Ovary (tissue), 9 donors: ENCODE measurements around the gene KRT79. TPM values are rescaled to one million over a fixed set of nuclear protein-coding genes. Genes with fewer than 3 reads are reported as not detected.

Experiments used
- DNase-seq, 5 donors: peaks; one replicate each; pipeline ENCODE4 v3.0.0-alpha.2; 2019 to 2020
- H3K27ac ChIP-seq, 2 donors: fragments of 200-600 bp; one replicate each; pipeline versions ENCODE4 v1.5.1 to v1.8.0; 2019 to 2022
- H3K27me3 ChIP-seq: fragments of 200-600 bp; one replicate; pipeline ENCODE4 v1.8.0; 2022
- H3K36me3 ChIP-seq: fragments of 200-600 bp; sonication (generic); one replicate; pipeline ENCODE4 v1.5.1; 2019
- H3K4me1 ChIP-seq: one replicate; pipeline ENCODE4 v1.8.1; 2013; ENCODE audit warnings: mild to moderate bottlenecking, moderate library complexity; ENCODE audit not compliant: insufficient read depth
- H3K4me3 ChIP-seq: fragments of 200-600 bp; sonication (generic); one replicate; pipeline ENCODE4 v1.5.1; 2017
- H3K9me3 ChIP-seq, 2 donors: fragments of 200-600 bp in 1 of 2; sonication (generic) in 1 of 2; one replicate each; pipeline versions ENCODE4 v1.5.1 to v1.8.1; 2013 to 2019; ENCODE audit warnings: mild to moderate bottlenecking in 1 of 2, moderate library complexity in 1 of 2
- EP300 ChIP-seq: sonication (generic); formaldehyde crosslinking; IDR thresholded peaks from one replicate; pipeline ENCODE4 v1.6.1; 2017; ENCODE audit warnings: antibody characterized with exemption
- POLR2A ChIP-seq: fragments of 450-650 bp; IDR thresholded peaks from one replicate; pipeline ENCODE4 v1.6.1; 2017; ENCODE audit warnings: antibody characterized with exemption, mild to moderate bottlenecking, moderate library complexity
- WGBS, 3 donors: extraction: QIAGEN DNeasy Blood & Tissue Kit in 1 of 3; methylation state at CpG; one replicate each; pipeline versions ENCODE4 v1.1.5 to v1.1.7; 2013 to 2017; 5-methylcytosine and 5-hydroxymethylcytosine counted together
- intact Hi-C, 4 donors: fragments of 100-400 bp; cut with DNase I; formaldehyde crosslinking; loops; one replicate each; pipeline versions ENCODE4 v1.11.0 to v1.15.1; 2022 to 2023
- polyA plus RNA-seq, 2 donors: library from polyadenylated mRNA; stranded (reverse); fragments of 200-250 nt in 1 of 2; fragments of 350-450 nt in 1 of 2; fragmentation: Illumina TruSeq in 1 of 2; extraction: RNeasy Lipid Tissue Mini Kit (QIAGEN cat#74804) in 1 of 2; gene quantifications; one replicate each; pipeline ENCODE4 v1.2.3, GENCODE V29; 2013 to 2014
- total RNA-seq, 7 donors: library from RNA; depleted of rRNA in 2 of 7; stranded (reverse); fragments of >200 nt in 2 of 7; fragmentation: NEBNext Ultra II Directional in 3 of 7; extraction: Animal tissue kit (Norgen Biotek cat#: 25700) in 3 of 7; gene quantifications; one replicate each; pipeline versions ENCODE4 v1.1.0 to v1.2.4, GENCODE V29; 2016 to 2023
- TF ChIP-seq, protein P1 (sequence below), 3 donors: fragments of 450-650 bp in 2 of 3; fragments of 200-600 bp in 1 of 3; IDR thresholded peaks; one replicate each; pipeline versions ENCODE4 v1.5.1 to v1.8.0; 2016 to 2022; ENCODE audit warnings: antibody characterized with exemption in 3 of 3, mild to moderate bottlenecking in 1 of 3
- donor health status: DM: no; HTN: no; CAD: no; lungs with moderate emphysema.
- donor health status: DM: no; HTN: no; CAD: no.
- donor health status: Bipolar disorder and iron deficiency.
- donor health status: DM: yes; HTN: yes; CAD: no.
- donor health status: DM: no; HTN: no; CAD: no.
- donor health status: DM: yes; HTN: yes; CAD: no.

Gene KRT79
- total and polyA plus RNA-seq, 9 donors: not detected

DNA sequence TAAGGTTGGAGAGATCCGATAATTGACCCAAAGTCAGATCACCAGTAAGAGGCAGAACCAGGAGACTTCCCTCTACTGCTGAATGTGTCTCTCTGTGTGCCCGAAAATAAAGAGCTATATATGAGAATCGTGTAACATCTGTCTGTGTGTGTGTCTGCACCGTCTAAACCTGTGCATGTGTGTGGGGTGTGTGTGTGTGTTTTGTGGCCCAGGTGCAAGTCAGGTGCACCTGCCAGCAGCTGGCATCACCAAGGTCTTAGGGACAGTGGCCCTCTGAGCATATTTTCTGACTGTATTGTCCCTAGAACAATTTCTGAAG lies 39.4 kb upstream of the KRT79 start:
- no peaks in the 10 kb centered on the region for H3K27me3 ChIP-seq
- no peak overlapping the region for H3K4me3 ChIP-seq
- H3K36me3 ChIP-seq: no peaks in the 10 kb centered on the region
- 56 to 69% (median 62%) methylated on average over 4 of the region's 4 CpGs for WGBS, 3 donors
- TF ChIP-seq, protein P1, sequence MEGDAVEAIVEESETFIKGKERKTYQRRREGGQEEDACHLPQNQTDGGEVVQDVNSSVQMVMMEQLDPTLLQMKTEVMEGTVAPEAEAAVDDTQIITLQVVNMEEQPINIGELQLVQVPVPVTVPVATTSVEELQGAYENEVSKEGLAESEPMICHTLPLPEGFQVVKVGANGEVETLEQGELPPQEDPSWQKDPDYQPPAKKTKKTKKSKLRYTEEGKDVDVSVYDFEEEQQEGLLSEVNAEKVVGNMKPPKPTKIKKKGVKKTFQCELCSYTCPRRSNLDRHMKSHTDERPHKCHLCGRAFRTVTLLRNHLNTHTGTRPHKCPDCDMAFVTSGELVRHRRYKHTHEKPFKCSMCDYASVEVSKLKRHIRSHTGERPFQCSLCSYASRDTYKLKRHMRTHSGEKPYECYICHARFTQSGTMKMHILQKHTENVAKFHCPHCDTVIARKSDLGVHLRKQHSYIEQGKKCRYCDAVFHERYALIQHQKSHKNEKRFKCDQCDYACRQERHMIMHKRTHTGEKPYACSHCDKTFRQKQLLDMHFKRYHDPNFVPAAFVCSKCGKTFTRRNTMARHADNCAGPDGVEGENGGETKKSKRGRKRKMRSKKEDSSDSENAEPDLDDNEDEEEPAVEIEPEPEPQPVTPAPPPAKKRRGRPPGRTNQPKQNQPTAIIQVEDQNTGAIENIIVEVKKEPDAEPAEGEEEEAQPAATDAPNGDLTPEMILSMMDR (IDR thresholded peaks at IDR 0.05): no peak
- H3K4me1 ChIP-seq: peaks cover 4% of the 10 kb centered on the region
- H3K27ac ChIP-seq: peak overlapping the region; percentile 75 to 87
- intact Hi-C loops: no loop called here
- no peaks in the 10 kb centered on the region for H3K9me3 ChIP-seq
- DNase-seq: no peak

DNA sequence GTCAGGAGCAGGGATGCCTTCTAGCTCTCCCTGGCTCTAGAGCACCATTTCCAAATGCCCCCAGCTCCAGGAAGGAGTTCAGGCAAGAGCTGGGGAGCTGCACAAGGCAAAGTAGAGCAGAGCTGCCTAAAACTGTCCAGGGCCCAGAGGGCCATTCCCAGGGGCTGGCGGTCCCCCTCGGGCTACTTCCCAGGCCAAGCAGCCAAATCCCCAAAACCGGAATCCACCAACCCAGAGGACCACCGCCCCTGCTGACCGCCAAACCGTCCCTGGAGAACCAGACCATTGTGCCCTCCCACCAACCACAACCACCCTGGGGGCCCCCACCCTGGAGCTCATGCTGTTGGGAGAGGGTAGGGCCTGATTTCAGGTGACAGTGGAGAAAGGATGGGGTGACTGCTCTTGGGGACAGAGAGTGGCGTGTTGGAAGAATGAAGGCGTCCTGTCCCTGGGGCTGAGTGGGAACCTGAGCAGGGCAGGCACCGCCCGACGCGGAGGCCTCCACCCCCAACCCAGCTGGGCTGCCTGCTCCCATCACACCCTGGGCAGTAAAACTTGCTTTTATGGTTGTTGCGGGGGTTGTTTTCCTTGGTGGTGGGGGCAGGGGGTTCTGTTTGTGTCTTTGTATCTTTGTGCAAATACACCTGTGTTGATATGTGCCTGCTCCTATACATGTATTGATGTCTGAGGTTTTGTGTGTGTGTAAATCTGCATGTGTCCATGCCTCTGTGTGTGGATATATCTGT lies 38.7 kb upstream of the KRT79 start:
- no peak for DNase-seq
- Histone ChIP-seq H3K4me3 (no peak overlapping the region), H3K27me3 (no peaks in the 10 kb centered on the region), H3K9me3 (no peaks in the 10 kb centered on the region), H3K27ac (peak overlapping the region; percentile 41 to 75), H3K4me1 (peaks cover 4% of the 10 kb centered on the region), H3K36me3 (no peaks in the 10 kb centered on the region)
- whole genome bisulfite sequencing, 3 donors: 86 to 95% (median 90%) methylated on average over 13 of the region's 13 CpGs
- intact Hi-C loops: no loop called here
- TF ChIP-seq, protein P1 (IDR thresholded peaks at IDR 0.05): no peak
- TF ChIP-seq EP300 (no peak), POLR2A (no peak)

DNA sequence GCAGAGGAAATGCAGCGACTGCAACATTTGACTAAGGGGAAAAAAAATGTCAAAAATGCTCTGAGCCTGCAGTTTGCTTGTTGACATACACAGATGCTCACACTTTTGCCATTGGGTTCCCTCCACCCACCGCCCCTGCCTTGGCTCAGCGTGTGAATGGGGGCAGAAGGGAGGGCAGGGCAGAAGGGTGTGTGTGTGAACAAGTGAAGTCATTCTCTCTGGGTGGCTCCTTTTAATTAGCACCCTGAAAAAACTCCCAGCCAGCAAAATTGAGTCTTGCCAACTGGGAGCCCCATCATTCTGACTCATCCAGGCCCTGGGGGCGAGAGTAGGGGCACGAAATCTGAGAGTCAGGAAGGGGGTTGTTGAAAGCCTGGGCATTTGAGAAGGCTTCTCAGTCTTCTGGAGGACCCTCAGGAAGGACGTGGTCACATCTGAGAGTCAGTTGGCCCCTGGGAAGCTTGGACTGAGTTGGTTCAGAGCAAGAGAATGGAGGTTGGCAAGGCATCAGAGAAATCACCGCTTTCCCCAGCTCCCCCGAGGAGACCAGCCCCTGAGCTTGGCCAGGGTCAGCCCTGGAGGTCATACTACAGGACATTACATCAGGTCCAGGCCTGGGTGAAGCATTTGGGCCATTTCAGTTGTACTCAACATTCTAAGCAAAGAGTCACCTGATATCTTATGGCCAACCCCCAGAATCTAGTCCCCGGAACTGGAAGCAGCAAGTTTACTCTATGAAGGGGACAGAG lies 37.4 kb upstream of the KRT79 start:
- intact Hi-C loops: no loop called here
- Histone ChIP-seq H3K27ac (peak overlapping the region in 1 of 2 donors; percentile 48), H3K27me3 (no peaks in the 10 kb centered on the region), H3K4me1 (peaks cover 4% of the 10 kb centered on the region), H3K36me3 (no peaks in the 10 kb centered on the region), H3K9me3 (no peaks in the 10 kb centered on the region), H3K4me3 (no peak overlapping the region)
- 47 to 52% (median 51%) methylated on average over 9 of the region's 9 CpGs for WGBS, 3 donors
- peak in 4 of 5 donors; percentile 31 to 60 (median 43) for DNase-seq
- no peak for TF ChIP-seq EP300

DNA sequence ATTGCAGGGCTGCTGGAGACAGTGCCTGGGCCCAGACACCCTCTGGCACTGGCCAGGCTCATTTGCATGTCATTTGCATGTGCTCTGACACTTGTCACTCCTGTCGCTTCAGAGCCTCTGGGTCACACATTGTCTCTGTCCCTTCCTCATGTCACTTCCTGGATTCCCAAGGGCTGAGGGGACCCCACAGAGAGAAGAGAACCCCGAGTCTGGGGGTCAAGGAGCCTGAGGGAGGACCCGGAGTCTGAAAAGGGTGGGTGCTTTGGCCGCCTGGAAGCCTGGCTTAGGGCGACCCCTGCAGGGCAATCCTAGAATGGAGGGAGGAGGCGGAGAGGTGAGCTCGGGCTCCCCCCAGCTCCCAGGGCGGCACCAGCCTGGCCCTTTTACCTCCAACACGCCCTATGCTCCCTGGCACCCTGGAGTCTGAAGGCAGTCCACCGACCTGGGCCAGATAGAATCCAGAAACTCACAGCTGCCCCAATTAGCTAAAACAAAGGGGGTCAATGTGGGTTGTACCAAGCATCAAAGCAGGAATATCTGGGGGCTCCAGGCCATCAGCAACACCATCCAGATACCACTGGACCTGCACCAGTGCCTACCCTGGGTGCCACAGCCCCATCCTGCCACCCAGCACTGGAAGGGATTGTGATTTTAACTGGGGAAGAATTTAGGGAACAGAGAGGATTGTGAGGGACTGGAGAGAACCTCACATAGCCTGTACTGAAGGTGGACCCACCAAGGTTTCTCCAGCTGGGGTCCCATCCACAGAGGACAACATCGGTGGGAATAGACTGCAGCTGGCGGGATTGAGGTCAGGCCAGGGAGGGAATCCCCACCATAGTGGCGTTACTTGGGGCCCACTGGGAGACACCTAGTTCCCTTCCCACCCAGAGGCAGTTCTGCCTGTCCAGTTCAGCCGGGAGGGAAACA lies 36.5 kb upstream of the KRT79 start:
- 51 to 55% (median 53%) methylated on average over 14 of the region's 14 CpGs for WGBS, 3 donors
- DNase-seq: peak in 3 of 5 donors; percentile 37 to 64 (median 54)
- TF ChIP-seq POLR2A (no peak), EP300 (no peak)
- TF ChIP-seq, protein P1 (IDR thresholded peaks at IDR 0.05): no peak
- no peak overlapping the region for H3K4me3 ChIP-seq
- peak overlapping the region in 1 of 2 donors; percentile 48 for H3K27ac ChIP-seq
- H3K36me3 ChIP-seq: no peaks in the 10 kb centered on the region
- no peaks in the 10 kb centered on the region for H3K27me3 ChIP-seq
- intact Hi-C loops: no loop called here
- no peaks in the 10 kb centered on the region for H3K9me3 ChIP-seq
- peaks cover 4% of the 10 kb centered on the region for H3K4me1 ChIP-seq
